Occipital lobe (tissue), 2 donors: ENCODE results near the gene AP2M1. TPM values are rescaled to one million over a fixed set of nuclear protein-coding genes. Genes with fewer than 3 reads are reported as not detected.
"Not testable (repeated sequence)": the region's sequence is repeated elsewhere in the genome, so short reads cannot be mapped to it uniquely, and the experiment has no call there.

ENCODE experiments used
- DNase-seq: peaks from one replicate; lab custom pipeline; 2025; lab: John Stamatoyannopoulos, UW
- total RNA-seq: library from RNA; depleted of rRNA; stranded (reverse); fragments of >200 nt; gene quantifications from one replicate; pipeline ENCODE4 v1.2.3, GENCODE V29; 2014

The AP2M1 gene
- 263 TPM for total RNA-seq

DNA sequence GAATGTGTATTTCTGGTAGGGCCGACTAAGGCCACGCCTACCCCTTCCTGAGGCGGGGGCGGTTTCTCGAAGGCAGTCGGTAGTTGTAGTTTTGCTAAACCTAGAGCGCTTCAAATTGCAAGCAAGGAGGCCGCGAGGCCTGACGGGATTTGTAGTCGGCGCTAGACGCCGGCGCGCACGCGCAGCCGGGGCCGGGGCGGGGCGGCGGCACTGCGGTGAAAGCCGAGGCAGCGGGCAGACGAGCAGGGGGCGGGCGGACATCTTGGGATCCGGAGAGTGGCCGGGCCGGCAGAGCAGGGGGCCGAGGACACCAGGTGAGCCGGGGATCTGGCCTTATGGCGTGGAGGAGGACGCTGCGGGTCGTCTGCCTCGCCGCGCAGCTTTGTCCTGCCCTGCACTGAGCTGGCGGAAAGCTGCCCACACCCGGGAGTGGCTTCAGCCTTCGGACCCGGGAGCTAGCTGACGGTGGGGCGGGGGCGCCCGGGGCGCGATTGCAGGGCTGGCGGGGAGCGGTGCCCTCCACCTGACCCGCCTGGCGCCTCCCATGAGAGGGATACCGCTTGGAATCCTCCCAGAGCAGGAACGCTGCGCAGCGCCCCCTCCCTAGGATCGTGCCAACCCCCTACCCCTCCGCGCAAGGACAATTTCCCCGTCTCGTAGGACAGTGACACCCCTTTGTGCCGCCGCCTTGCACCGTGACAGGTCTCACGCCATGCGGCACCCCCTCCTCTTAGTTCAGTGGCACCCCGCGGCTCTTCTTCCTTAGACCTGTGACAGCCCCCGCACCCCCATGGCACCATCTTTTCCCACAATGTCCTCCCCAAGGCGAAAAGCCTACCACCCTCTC, at the start of gene AP2M1:
Gene AP2M1 (plus strand): TSS at position 210 of the 847 bp plus-strand sequence. CDS start 2,139 bp downstream, outside the sequence.
- DNase-seq = peak; percentile 98

DNA sequence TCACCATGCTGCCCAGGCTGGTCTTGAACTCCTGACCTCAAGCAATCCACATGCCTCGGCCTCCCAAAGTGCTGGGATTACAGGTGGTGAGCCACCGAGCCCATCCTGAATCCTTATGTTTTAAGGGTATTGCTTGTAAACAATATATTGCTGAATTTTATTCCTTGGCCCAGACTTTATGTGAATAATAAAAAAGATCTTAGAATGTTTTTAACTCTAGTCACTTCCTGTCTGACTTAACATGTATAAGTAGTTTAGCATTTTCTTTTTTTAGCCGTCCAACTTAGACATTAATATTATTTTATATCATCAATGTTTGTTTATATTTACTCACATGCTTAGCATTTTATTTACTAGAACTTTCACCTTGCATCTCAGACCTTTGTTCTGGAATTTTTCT, 48.6 kb upstream of the AP2M1 start:
- no peak for DNase-seq

DNA sequence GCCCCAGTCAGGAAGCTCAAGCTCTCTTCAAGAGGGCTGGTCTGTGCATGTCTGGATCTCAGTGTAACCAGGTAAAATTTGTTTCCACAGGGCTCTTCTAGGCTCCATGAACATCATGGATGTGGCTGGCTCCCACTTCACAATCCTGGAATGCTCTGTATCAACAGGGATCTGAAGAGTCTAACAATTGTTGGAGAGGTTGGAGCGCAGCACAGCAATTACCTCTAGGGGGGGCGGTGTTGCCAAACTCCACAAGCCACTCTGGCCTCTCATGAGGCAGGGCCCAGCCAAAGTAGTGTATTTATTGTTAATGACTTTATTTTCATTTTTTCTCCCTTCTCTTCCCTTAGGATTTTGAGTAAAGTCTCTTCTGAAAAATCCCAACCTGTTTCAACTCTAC, 45.6 kb upstream of the AP2M1 start:
- no peak for DNase-seq

DNA sequence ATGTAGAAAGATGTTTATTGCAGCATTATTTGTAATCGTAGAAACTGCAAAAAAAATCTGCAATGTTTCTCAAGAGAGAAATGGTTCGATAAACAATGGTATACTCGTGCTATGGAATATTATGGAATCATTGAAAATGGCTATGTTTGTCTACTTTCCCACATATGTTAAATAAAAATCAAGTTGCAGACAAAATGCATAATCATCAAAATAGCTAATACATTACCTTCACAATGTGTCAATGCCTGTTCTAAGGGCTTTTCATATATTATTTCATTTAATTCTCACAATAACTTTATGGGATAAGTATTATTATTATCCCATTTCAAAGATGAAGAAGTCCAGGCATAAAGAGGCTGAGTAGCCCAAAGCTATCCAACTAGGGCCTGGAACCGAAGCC, 41.7 kb upstream of the AP2M1 start:
- DNase-seq = no peak

DNA sequence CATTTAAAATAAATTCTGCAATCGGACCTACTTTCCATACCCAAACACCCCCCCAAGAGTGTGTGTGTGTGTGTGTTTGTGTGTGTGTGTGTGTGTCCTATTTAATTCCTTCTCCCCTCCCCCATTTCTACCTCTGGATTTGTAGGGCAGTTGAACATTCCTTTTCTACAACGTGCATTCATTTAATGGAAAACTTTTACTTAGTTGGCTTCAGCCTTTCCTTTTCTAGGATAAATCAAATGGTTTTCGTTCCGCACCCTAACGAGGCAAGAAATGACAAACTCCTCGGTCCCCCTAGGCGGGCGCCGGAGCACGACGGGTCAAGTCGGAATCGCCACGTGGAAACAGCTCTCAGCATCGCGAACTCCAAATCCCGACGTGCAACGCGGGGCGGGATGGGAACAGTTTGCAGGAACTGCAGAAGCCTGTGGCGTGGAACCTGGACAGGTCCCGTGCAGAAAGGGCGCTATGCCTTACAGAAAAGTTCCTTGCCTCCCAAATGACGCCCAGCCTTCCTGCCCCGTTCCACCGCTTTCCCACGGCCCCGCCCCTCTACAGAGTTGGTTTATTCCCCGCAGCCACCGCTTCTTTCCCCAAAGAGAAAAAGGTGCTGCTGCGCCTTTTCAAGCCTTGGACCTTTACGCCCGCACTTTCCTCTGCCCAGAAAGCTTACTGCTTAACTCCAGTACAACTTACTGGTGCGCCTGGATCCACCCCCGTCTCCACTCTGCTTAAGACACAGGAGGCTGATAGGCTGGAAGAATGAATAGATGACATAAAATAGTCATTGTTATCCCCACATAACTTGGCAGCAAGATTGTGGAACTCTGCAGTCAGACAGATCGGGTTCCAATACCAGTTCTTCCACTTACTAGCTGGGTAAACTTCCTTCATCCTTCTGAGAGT, 40.6 kb upstream of the AP2M1 start:
- peak; percentile 73 for DNase-seq

DNA sequence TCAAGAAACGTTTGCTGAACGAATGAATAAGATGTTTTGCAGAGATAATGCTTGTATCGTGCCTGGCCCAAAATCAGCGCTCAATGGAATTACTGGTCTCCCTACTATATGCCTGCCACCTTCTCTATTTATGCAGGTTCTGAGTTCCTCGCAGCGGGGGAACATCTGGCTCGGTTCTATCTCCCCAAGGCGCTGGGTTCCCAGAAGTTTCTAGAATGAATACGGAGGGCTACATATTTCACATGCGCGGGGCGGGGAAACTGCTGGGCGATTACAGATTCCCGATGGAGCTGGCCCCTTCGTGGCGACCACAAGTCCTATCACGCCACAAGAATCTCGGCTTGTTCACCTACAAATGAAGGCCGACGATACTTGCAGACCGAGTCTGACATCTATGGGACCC, 39.9 kb upstream of the AP2M1 start:
- no peak for DNase-seq

DNA sequence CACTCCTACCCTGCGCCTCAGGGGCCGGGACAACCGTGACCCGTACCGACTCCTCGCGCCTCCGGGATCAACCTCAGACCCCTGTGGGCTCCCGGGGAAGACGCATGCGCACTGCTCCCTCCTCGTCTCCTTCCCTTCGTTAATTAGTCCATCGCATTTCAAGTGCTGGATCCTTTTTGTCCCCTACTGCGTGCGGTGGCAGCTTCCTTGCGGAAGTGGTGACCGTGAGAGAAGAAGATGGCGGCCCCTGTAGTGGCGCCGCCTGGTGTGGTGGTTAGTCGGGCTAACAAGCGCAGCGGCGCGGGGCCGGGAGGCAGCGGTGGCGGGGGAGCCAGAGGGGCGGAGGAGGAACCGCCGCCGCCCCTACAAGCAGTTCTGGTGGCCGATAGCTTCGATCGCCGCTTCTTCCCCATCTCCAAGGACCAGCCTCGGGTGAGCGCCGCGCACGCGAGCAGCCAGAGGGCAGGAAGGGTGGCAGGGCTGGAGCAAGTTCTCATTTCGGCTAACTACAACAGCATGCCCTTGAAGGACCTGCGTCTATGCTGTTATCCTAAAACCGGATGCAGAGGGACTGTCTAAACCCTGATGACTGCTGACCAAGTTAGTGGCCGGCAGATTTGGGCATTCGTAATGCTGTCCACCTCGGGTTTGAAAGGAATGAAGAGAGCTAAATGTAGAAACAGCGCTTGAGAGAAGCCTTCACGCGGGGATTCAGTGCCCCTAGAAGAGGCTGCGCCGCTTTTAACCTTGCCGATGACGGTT, 39.3 kb upstream of the AP2M1 start, which contains the start of gene EIF2B5:
Gene EIF2B5 (plus strand): TSS at position 210 of the 762 bp plus-strand sequence. CDS start 28 bp downstream, at position 238.
- DNase-seq = peak; percentile 88

DNA sequence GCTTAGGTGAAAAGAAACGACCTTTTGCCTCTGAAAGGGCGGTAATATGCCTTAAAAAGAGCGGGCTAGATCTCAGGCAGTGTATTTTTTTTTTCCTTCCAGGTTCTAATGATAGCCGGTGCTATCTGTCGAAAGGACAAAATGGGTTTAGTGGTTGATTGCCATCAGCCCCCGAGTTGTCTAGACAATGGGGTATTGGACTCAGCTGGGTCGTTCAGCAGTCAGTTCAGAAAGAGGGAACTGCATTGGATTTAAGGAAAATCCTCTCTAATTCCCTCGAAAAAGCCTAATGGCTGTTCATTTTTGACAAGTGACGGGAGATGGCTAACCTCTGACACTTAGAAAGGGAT, 38.8 kb upstream of the AP2M1 start:
- DNase-seq = no peak

DNA sequence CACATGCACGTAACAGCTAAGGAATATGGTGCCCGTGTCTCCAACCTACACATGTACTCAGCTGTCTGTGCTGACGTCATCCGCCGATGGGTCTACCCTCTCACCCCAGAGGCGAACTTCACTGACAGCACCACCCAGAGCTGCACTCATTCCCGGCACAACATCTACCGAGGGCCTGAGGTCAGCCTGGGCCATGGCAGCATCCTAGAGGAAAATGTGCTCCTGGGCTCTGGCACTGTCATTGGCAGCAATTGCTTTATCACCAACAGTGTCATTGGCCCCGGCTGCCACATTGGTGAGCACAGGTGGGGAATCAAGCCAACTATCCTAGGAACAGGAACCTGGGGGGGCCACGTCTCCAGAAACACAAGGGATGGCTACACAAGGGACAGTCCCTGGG, 34.2 kb upstream of the AP2M1 start:
- no peak for DNase-seq

DNA sequence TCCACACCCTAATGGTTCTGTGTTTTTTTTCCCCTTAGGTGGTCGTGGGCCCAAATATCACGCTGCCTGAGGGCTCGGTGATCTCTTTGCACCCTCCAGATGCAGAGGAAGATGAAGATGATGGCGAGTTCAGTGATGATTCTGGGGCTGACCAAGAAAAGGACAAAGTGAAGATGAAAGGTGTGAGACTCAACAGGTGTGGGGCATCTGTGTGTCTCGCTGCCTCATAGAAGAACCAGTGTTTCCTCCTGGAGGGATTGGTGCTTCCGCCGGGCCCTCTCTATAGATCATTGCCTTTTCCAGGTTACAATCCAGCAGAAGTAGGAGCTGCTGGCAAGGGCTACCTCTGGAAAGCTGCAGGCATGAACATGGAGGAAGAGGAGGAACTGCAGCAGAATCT, 32.5 kb upstream of the AP2M1 start:
- no peak for DNase-seq

DNA sequence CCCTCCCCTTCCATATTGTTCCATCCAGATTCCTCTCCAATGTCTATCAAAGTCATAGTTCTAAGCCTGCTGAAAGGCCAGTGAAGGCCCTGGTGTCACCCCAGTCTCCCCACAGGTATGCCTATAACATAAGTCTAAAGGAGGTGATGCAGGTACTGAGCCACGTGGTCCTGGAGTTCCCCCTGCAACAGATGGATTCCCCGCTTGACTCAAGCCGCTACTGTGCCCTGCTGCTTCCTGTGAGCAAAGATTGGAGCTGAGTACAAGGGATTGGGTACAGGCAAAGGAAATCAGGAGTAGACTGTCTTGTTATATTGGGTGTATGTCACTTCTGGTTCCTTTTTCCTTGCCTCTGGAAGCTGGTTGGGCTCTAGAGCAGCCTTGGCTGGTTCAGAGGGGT, 31.3 kb upstream of the AP2M1 start:
- no peak for DNase-seq

DNA sequence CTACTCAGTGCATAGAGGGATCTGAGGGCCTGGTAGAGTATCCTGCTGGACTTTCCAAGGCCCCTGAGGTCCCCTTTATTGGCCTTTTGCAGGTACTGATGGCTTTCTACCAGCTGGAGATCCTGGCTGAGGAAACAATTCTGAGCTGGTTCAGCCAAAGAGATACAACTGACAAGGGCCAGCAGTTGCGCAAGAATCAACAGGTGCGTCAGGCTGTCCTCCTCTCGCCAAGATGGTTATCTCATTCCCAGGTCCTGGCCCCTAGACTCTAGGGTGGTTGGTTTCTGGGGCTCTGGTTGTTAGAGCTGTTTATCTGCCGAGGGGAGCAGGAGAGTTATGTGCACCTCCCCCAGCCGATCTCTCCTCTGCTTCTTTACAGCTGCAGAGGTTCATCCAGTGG, 30.1 kb upstream of the AP2M1 start:
- no peak for DNase-seq

DNA sequence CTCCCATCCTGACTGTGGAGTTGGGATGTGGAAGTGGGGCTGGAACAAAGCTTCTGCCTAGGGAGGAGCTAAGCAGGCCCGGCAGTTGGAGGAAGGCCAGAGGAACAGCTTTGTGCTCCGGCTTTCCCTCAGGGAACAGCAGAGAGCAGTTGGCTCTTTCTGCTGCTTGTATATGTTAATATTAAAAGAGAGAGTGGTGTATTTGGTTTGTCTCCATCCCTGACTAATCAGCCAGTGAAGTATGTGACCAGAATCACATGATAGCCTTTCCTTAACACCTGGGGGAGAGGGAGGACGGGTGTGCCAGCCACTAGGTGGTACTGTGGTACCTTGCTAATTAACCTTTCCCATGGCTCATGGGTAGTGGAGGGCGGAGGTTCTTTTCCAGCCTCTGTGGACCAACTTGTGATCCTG, 29.5 kb upstream of the AP2M1 start:
- no peak for DNase-seq

DNA sequence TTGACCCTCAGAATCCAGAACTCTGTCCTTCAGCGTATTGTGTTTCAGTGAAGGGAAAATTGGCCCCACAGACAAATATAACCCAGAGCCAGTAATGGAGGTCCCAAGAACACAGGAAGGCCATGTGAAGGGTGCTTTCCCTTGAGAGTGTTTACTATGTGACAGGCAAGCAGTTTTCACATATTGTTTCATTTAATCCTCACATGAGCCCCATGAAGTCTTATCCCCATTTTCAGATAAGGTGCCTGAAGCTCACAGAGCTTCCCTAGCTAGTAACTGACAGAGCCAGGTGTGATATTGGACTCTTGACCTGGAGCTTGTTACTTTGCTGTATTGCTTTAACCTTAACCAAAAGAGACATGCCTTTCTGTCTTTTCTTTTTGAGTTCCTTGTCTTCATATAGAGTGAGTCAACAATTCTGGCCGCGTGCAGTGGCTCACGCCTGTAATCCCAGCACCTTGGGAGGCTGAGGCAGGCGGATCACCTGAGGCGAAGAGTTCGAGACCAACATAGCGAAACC, 28.8 kb upstream of the AP2M1 start:
- DNase-seq = no peak

DNA sequence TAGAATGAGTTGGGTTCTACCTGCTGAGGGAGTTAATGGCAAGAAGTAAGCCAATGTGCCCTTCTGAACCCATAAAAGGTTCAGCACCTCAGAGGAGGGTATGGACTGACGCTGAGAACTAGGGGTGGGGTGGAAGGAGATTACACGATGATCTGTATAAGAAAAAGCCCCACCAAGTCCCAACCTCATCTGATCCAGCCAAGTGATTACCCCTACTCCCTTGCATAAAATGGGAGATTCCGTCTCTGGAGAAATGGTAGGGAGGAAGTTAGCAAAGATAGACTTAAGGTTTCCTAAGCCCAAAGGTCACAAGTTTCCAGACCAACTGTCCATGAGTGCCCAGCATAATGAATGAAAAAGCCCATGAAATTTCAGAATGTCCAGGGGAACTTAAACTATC, 26.6 kb upstream of the AP2M1 start:
- no peak for DNase-seq

DNA sequence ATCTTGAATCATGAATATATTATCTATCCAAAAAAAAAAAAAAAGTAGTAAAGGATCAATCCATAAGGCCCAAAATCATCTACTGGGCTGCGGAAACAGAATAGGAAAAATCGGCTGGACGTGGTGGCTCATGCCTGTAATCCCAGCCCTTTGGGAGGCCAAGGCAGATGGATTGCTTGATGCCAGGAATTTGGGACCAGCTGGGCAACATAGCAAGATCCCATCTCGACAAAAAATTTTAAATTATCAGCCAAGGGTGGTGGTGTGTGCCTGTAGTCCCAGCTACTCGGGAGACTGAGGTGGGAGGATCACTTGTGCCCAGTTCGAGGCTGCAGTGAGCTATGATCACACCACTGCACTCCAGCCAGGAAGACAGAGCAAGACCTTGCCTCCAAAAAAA, 25.5 kb upstream of the AP2M1 start:
- no peak for DNase-seq

DNA sequence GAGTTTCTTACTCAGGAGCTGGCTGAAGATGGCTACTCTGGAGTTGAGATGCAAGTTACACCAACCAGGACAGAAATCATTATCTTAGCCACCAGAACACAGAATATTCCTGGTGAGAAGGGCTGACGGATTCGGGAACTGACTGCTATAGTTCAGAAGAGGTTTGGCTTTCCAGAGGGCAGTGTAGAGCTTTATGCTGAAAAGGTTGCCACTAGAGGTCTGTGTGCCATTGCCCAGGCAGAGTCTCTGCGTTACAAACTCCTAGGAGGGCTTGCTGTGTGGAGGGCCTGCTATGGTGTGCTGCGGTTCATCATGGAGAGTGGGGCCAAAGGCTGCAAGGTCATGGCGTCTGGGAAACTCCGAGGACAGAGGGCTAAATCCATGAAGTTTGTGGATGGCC, 24.9 kb upstream of the AP2M1 start:
- DNase-seq = not testable (repeated sequence)

DNA sequence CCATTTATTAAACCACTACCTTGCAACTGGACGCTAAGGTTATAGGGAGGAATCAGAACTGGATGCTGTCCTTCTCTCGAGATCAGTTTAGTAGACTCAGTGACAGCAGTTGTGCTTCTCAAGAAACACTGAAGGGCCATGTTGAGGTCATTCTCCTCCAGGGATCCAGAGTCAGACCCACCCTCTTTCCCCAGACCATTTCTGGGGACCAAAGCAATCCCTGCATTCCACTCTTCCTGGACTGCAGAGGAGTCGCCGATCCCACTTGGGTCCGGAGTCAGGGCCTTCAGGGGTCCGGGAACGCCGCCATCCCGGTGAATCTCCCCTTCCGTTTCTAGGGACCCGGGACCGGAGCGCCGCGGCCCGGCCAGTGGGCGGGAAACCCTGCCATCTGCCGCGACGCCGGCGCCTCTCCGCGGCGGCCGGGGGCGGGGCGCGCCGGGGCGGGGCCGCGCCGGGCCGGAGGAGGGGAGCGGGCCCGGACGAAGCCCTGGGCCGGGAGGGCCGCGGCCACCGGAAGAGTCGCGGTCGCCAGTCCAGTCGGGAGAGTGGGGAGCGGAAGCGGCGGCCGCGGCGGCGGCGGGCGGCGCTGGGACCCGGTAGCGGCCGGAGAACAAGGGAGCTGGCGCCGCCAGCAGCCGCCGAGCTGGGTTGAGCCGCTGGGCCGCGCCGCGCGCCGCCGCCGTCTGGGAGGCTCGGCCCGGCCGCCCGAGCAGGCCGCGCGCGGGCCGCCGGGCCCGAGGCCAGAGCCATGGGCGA, 19.6 kb upstream of the AP2M1 start, which contains the start of gene DVL3:
Gene DVL3 (plus strand): TSS at position 493 of the 759 bp plus-strand sequence. CDS start 259 bp downstream, at position 752.
- DNase-seq = peak; percentile 59

DNA sequence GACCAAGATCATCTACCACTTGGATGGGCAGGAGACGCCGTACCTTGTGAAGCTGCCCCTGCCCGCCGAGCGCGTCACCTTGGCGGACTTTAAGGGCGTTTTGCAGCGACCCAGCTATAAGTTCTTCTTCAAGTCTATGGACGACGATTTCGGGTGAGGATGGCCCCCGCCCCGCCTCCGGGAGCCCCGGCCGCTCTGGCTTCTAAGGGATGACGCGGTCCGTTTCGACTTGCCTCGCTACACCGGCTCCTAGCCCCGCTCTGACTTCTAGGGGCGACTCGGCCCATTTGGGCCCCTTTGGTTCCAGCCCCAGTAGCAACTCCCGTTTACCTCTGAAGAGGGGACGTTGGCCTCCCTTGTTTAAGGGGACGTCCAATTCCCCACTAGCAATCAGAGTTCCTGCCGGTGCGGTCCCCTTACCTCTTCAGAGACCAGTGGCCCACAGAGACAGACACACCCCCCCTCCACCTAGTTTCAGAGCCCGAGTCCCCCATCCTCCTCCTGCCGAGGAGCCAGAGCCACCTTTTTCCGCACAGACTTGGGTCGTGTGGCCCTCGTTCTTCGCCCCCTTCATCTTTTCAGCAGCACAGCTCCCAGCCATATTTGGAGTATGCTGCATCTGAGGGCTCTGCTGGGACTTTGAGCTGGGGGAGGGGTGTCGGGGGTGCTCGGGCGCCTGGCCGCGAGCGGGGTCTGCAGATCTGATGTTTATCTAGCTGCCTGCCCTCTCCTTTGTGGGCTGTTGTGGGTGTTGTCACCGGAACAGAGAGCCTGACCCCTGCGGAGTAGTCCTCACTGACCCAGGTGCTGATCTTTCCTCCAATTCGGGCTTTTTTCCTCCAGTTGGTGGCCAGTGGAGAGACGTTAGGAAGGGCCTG, 18.8 kb upstream of the AP2M1 start:
- DNase-seq = no peak
